IMR-90 (cell line): Measurements from ENCODE around the gene CLRN3. TPM values are rescaled to one million over a fixed set of nuclear protein-coding genes. Genes with fewer than 3 reads are reported as not detected.
A peak's percentile ranks its signal among the peaks of the same experiment; 100 is the strongest.

ENCODE experiments used
- ATAC-seq: fragments of 200-7000 bp; cut with Tn5 transposase; 2 replicates; pipeline ENCODE4 v1.9.1; 2020; ENCODE audit warnings: low read depth, mild to moderate bottlenecking, moderate library complexity
- BruUV-seq: library from RNA; stranded (reverse); fragments of 400-500 nt; replicated peaks from 2 replicates; lab custom pipeline; 2021; lab: Mats Ljungman, UMichigan
- CTCF ChIA-PET: fragments of 300-600 bp; formaldehyde crosslinking; extraction: SDS; loops from one replicate; lab custom pipeline; 2021; ENCODE audit warnings: antibody characterized with exemption; lab: Yijun Ruan, JAX
- POLR2A ChIA-PET: fragments of 300-600 bp; sonication (Branson Sonifier 250); formaldehyde crosslinking; loops from one replicate; lab custom pipeline; 2022; ENCODE audit warnings: antibody characterized with exemption; ENCODE audit not compliant: unreplicated experiment; lab: Charles Lee
- DNase-seq: peaks from one replicate; pipeline ENCODE4 v3.0.0; 2013
- H2AFZ ChIP-seq: replicated peaks from 2 replicates; pipeline ENCODE3; 2013; ENCODE audit warnings: low read length, mild to moderate bottlenecking; ENCODE audit not compliant: poor library complexity
- H2AK5ac ChIP-seq: 2 replicates; pipeline ENCODE4 v1.6.1; 2013; ENCODE audit warnings: low read depth, low read length, inconsistent platforms
- H2AK9ac ChIP-seq: replicated peaks from 2 replicates; pipeline ENCODE3; 2013; ENCODE audit warnings: mild to moderate bottlenecking, low read depth, low read length, moderate library complexity; ENCODE audit not compliant: poor library complexity
- H2BK120ac ChIP-seq: 2 replicates; pipeline ENCODE4 v1.6.1; 2013; ENCODE audit warnings: low read depth, low read length, inconsistent platforms
- H2BK15ac ChIP-seq: 3 replicates; pipeline ENCODE4 v1.6.1; 2013; ENCODE audit warnings: low read depth, low read length, inconsistent platforms
- H2BK20ac ChIP-seq: 2 replicates; pipeline ENCODE4 v1.6.1; 2013; ENCODE audit warnings: low read depth, mild to moderate bottlenecking, inconsistent platforms, low read length, moderate library complexity
- H2BK5ac ChIP-seq: 2 replicates; pipeline ENCODE4 v1.6.1; 2013; ENCODE audit warnings: mild to moderate bottlenecking, low read depth, low read length, inconsistent platforms; ENCODE audit not compliant: poor library complexity, severe bottlenecking
- H3K14ac ChIP-seq: replicated peaks from 2 replicates; pipeline ENCODE4 v1.6.1; 2013; ENCODE audit warnings: low read depth, low read length, inconsistent platforms
- H3K18ac ChIP-seq: 2 replicates; pipeline ENCODE4 v1.6.1; 2013; ENCODE audit warnings: low read depth, low read length, control low read depth
- H3K23ac ChIP-seq: 2 replicates; pipeline ENCODE4 v1.6.1; 2013; ENCODE audit warnings: low read depth, low read length, inconsistent platforms
- H3K27ac ChIP-seq: 2 replicates; pipeline ENCODE4 v1.5.1; 2013; ENCODE audit warnings: mild to moderate bottlenecking, control low read depth, low read length; ENCODE audit not compliant: insufficient read depth
- H3K27me3 ChIP-seq: 2 replicates; pipeline ENCODE4 v1.6.1; 2013; ENCODE audit warnings: low read length; ENCODE audit not compliant: control insufficient read depth, insufficient read depth
- H3K36me3 ChIP-seq: 2 replicates; pipeline ENCODE4 v1.6.1; 2013; ENCODE audit warnings: low read length, mixed read lengths; ENCODE audit not compliant: control insufficient read depth, insufficient read depth
- H3K4ac ChIP-seq: 2 replicates; pipeline ENCODE4 v1.6.1; 2013; ENCODE audit warnings: low read depth, low read length, inconsistent platforms
- H3K4me1 ChIP-seq: 2 replicates; pipeline ENCODE4 v1.6.1; 2013; ENCODE audit warnings: low read length, mixed read lengths; ENCODE audit not compliant: control insufficient read depth, insufficient read depth
- H3K4me2 ChIP-seq: 2 replicates; pipeline ENCODE4 v1.6.1; 2013; ENCODE audit warnings: low read depth, mild to moderate bottlenecking, control low read depth, low read length, moderate library complexity
- H3K4me3 ChIP-seq: 2 replicates; pipeline ENCODE4 v1.5.1; 2013; ENCODE audit warnings: low read depth, mild to moderate bottlenecking, control low read depth, low read length, moderate library complexity; ENCODE audit not compliant: insufficient read depth
- H3K56ac ChIP-seq: 2 replicates; pipeline ENCODE4 v1.6.1; 2013; ENCODE audit warnings: low read length, inconsistent platforms; ENCODE audit not compliant: insufficient read depth; ENCODE audit errors: extremely low read depth
- H3K79me1 ChIP-seq, 2 experiments: 2 replicates each; pipeline ENCODE4 v1.6.1; 2013; ENCODE audit warnings: low read length in 2 of 2, inconsistent platforms in 1 of 2, low read depth in 1 of 2
- H3K9ac ChIP-seq: 2 replicates; pipeline ENCODE4 v1.6.1; 2013; ENCODE audit warnings: low read depth, low read length, control low read depth
- H3K9me1 ChIP-seq: 2 replicates; pipeline ENCODE4 v1.6.1; 2013; ENCODE audit warnings: low read length, inconsistent platforms; ENCODE audit not compliant: insufficient read depth
- H3K9me3 ChIP-seq: 2 replicates; pipeline ENCODE4 v1.6.1; 2013; ENCODE audit warnings: low read length; ENCODE audit not compliant: control insufficient read depth, insufficient read depth
- H4K20me1 ChIP-seq: 2 replicates; pipeline ENCODE4 v1.6.1; 2013; ENCODE audit warnings: low read length, inconsistent platforms; ENCODE audit not compliant: insufficient read depth
- H4K5ac ChIP-seq: 2 replicates; pipeline ENCODE4 v1.6.1; 2013; ENCODE audit warnings: mild to moderate bottlenecking, low read depth, low read length, control low read depth
- H4K8ac ChIP-seq, 2 experiments: 2 replicates each; pipeline ENCODE4 v1.6.1; 2013; ENCODE audit warnings: low read depth in 2 of 2, low read length in 2 of 2, control low read depth in 1 of 2, inconsistent platforms in 1 of 2
- H4K91ac ChIP-seq: 2 replicates; pipeline ENCODE4 v1.6.1; 2013; ENCODE audit warnings: low read depth, low read length, inconsistent platforms; ENCODE audit not compliant: insufficient read depth
- CTCF ChIP-seq: conservative IDR thresholded peaks from 2 replicates; pipeline ENCODE4 v1.5.1; 2012; ENCODE audit warnings: mild to moderate bottlenecking, low read depth, low read length, improper control_type of control experiment
- MAFK ChIP-seq: IDR thresholded peaks from 2 replicates; pipeline ENCODE4 v1.6.1; 2012; ENCODE audit warnings: low read depth, low read length, improper control_type of control experiment
- MAZ ChIP-seq: IDR thresholded peaks from 2 replicates; pipeline ENCODE4 v1.6.1; 2012; ENCODE audit warnings: low read depth, mild to moderate bottlenecking, low read length, improper control_type of control experiment, moderate library complexity, borderline replicate concordance
- RCOR1 ChIP-seq: IDR thresholded peaks from 2 replicates; pipeline ENCODE4 v1.6.1; 2012; ENCODE audit warnings: mild to moderate bottlenecking, low read length, improper control_type of control experiment; ENCODE audit not compliant: insufficient replicate concordance
- RFX5 ChIP-seq: IDR thresholded peaks from 2 replicates; pipeline ENCODE4 v1.8.0; 2012; ENCODE audit warnings: low read depth, mild to moderate bottlenecking, low read length, moderate library complexity
- WGBS, 2 experiments: methylation state at CpG; one replicate each; pipeline versions ENCODE4 v1.1.5 to v1.1.7; 2013; ENCODE audit warnings: missing lambda C conversion rate in 2 of 2; ENCODE audit not compliant: insufficient read length in 1 of 2; ENCODE audit errors: extremely low coverage in 2 of 2; 5-methylcytosine and 5-hydroxymethylcytosine counted together
- dilution Hi-C: fragments of 300-500 bp; cut with HindIII; formaldehyde crosslinking; loops from one replicate; pipeline ENCODE4 v1.14.3; 2018; ENCODE audit warnings: low sequenced_read_pairs; ENCODE audit not compliant: unreplicated experiment
- in situ Hi-C: fragments of 300-500 bp; cut with MboI; formaldehyde crosslinking; loops from 3 replicates; pipeline ENCODE4 v1.14.3; 2019; ENCODE audit warnings: low sequenced_read_pairs, inconsistent platforms, mixed read lengths
- intact Hi-C: fragments of 100-400 bp; cut with micrococcal nuclease; formaldehyde crosslinking; loops from 2 replicates; pipeline ENCODE4 v1.10.0; 2022
- polyA plus RNA-seq, 3 experiments: library from polyadenylated mRNA; depleted of rRNA; stranded (reverse); fragments of >200 nt; gene quantifications; 2 replicates each; pipeline ENCODE4 v1.2.3, GENCODE V29; 2012; ENCODE audit warnings: low replicate concordance in 1 of 3
- total RNA-seq: library from RNA; depleted of rRNA; stranded (reverse); fragments of >200 nt; gene quantifications from 2 replicates; pipeline ENCODE4 v1.2.3, GENCODE V29; 2012

Gene CLRN3
- total and polyA plus RNA-seq, 2 of the 4 experiments (the other 2 are of a cell fraction), result not detected

- Histone ChIP-seq H3K9me1 (peaks cover 11% of the 10 kb centered on the region), H3K9ac (no peak overlapping the region), H3K18ac (no peak overlapping the region), H2AFZ (peak overlapping the region; percentile 2), H2BK120ac (no peak overlapping the region), H3K56ac (no peak overlapping the region), H3K27me3 (no peaks in the 10 kb centered on the region), H3K4me2 (no peak overlapping the region), H3K14ac (no peak overlapping the region), H3K36me3 (no peaks in the 10 kb centered on the region), H2BK15ac (no peak overlapping the region), H4K20me1 (no peaks in the 10 kb centered on the region), H4K8ac (no peak overlapping the region), H4K5ac (no peak overlapping the region), H2AK9ac (no peak overlapping the region), H2BK5ac (no peak overlapping the region), H3K4ac (no peak overlapping the region), H3K23ac (no peak overlapping the region), H3K27ac (no peak overlapping the region), H3K4me3 (no peak overlapping the region), H2AK5ac (no peak overlapping the region), H3K4me1 (peaks cover 4% of the 10 kb centered on the region; the same call in 1 of the 2 replicates), H3K79me1 (no peaks in the 10 kb centered on the region; a peak in 1 of 4 replicates), H3K9me3 (no peaks in the 10 kb centered on the region), H2BK20ac (no peak overlapping the region), H4K91ac (no peak overlapping the region)
- BruUV-seq, result no TSS peak
- dilution Hi-C loops, result no loop called here
- intact Hi-C loops, result no loop called here
- CTCF ChIA-PET, result interaction anchor here (1.5 kb wide), 1 partner anchor 98 kb away, joined by 3 read pairs; no protein-coding TSS in a partner anchor
- TF ChIP-seq MAFK, result no peak
- TF ChIP-seq RFX5, result no peak
- TF ChIP-seq CTCF, result no peak
- TF ChIP-seq MAZ, result no peak
- TF ChIP-seq RCOR1, result no peak
- WGBS, 2 experiments, result 87% methylated on average over 7 of the region's 12 CpGs; no CpG with 5 or more reads in 1 of the 2 experiments
- in situ Hi-C loops, result no loop called here
- DNase-seq (no peak), ATAC-seq (no peak)
- POLR2A ChIA-PET, result no interaction called here
Observed at GRCh38 chr10:127912607-127913367, 20.0 kb upstream of the CLRN3 start.
